Heart left ventricle (tissue), 16 donors: ENCODE results near the gene MEGF11. TPM values are rescaled to one million over a fixed set of nuclear protein-coding genes. Genes with fewer than 3 reads are reported as not detected.

ENCODE experiments used
- ATAC-seq, 4 donors: fragments of 200-7000 bp; cut with Tn5 transposase; one replicate each; pipeline ENCODE4 v1.9.1; 2020 to 2022; ENCODE audit warnings: moderate library complexity in 4 of 4, mild to moderate bottlenecking in 3 of 4, moderate number of reproducible peaks in 1 of 4
- DNase-seq, 5 donors: peaks; one replicate each; pipeline ENCODE4 v3.0.0-alpha.2; 2020
- H3K27ac ChIP-seq, 12 donors: fragments of 200-600 bp; sonication (generic) in 4 of 12; one replicate each; pipeline versions ENCODE4 v1.5.0 to v1.8.0; 2016 to 2022; ENCODE audit warnings: mild to moderate bottlenecking in 2 of 12
- H3K27me3 ChIP-seq, 9 donors: fragments of 200-600 bp; sonication (generic) in 2 of 9; one replicate each; pipeline versions ENCODE4 v1.5.1 to v1.8.0; 2016 to 2022; ENCODE audit warnings: mild to moderate bottlenecking in 3 of 9
- H3K36me3 ChIP-seq, 9 donors: fragments of 200-600 bp; sonication (generic) in 2 of 9; one replicate each; pipeline versions ENCODE4 v1.5.0 to v1.8.0; 2018 to 2022; ENCODE audit warnings: mild to moderate bottlenecking in 2 of 9
- H3K4me1 ChIP-seq, 12 donors: fragments of 200-600 bp; sonication (generic) in 4 of 12; one replicate each; pipeline versions ENCODE4 v1.5.0 to v1.8.0; 2016 to 2022; ENCODE audit warnings: mild to moderate bottlenecking in 3 of 12
- H3K4me3 ChIP-seq, 12 donors: fragments of 200-600 bp; sonication (generic) in 4 of 12; one replicate each; pipeline versions ENCODE4 v1.5.0 to v1.8.0; 2017 to 2022; ENCODE audit warnings: mild to moderate bottlenecking in 9 of 12, moderate library complexity in 4 of 12
- H3K9me3 ChIP-seq, 12 donors: fragments of 200-600 bp; sonication (generic) in 4 of 12; one replicate each; pipeline versions ENCODE4 v1.5.0 to v1.8.0; 2016 to 2022; ENCODE audit warnings: mild to moderate bottlenecking in 1 of 12
- POLR2A ChIP-seq, 2 donors: fragments of 450-650 bp; IDR thresholded peaks; one replicate each; pipeline ENCODE4 v1.6.1; 2017; ENCODE audit warnings: antibody characterized with exemption in 2 of 2, mild to moderate bottlenecking in 2 of 2, moderate library complexity in 2 of 2
- WGBS, 4 donors: extraction: QIAGEN DNeasy Blood & Tissue Kit in 2 of 4; methylation state at CpG; one replicate each; pipeline versions ENCODE4 v1.1.5 to v1.1.7; 2013 to 2018; 5-methylcytosine and 5-hydroxymethylcytosine counted together
- intact Hi-C, 10 donors: fragments of 100-400 bp; cut with DNase I; formaldehyde crosslinking; loops; one replicate each; pipeline versions ENCODE4 v1.11.1 to v1.14.2; 2022
- polyA plus RNA-seq, 2 donors: library from polyadenylated mRNA; stranded (reverse); fragments of 200-250 nt; gene quantifications; one replicate each; pipeline ENCODE4 v1.2.3, GENCODE V29; 2013
- total RNA-seq, 9 donors: library from RNA; depleted of rRNA in 2 of 9; stranded (reverse); fragments of >200 nt in 2 of 9; fragmentation: NEBNext Ultra II Directional in 3 of 9; extraction: Animal tissue kit (Norgen Biotek cat#: 25700) in 3 of 9; gene quantifications; one replicate each; pipeline versions ENCODE4 v1.1.0 to v1.2.4, GENCODE V29; 2016 to 2023
- TF ChIP-seq, protein P1 (sequence below), 12 donors: fragments of 200-600 bp; sonication (generic) in 4 of 12; IDR thresholded peaks; one replicate each; pipeline versions ENCODE4 v1.5.0 to v1.8.0; 2018 to 2022; ENCODE audit warnings: antibody characterized with exemption in 12 of 12, mild to moderate bottlenecking in 5 of 12
- donor health status: ischemic (EF 13 %, LVEDD 7.1; RV severe dilation, severe dysfunction).
- donor health status: healthy with polysubstance abuse.
- donor health status: DM: no; HTN: yes; CAD: no.
- donor health status: DM: no; HTN: no; CAD: no.
- donor health status: ischemic (EF 25% LVEDD 6.9; RV normal size, moderate dysfunction).
- donor health status: ischemic (EF 25% LVEDD 5.7; RV mildly dilated, moderate dysfunction).
- donor health status: healthy.
- donor health status: DM: yes; HTN: yes; CAD: no.
- donor health status: ischemic (EF 35%, LVEDD 5.7; RV mildly dilated, moderate dysfunction).
- donor health status: nonischemic (EF 11% LVEDD 7.7; RV severe dilation, severe dysfunction).
- donor health status: DM: yes; HTN: yes; CAD: no.
- donor health status: PGD.
- donor health status: ischemic (EF 29% LVEDD 5.4; RV normal size, mild dysfunction).
- donor health status: nonischemic (EF 23%, LVEDD 6.1; RV moderate dilation, normal function).

Gene MEGF11
- total and polyA plus RNA-seq, 11 donors = 0.07 TPM; not detected in 10

DNA sequence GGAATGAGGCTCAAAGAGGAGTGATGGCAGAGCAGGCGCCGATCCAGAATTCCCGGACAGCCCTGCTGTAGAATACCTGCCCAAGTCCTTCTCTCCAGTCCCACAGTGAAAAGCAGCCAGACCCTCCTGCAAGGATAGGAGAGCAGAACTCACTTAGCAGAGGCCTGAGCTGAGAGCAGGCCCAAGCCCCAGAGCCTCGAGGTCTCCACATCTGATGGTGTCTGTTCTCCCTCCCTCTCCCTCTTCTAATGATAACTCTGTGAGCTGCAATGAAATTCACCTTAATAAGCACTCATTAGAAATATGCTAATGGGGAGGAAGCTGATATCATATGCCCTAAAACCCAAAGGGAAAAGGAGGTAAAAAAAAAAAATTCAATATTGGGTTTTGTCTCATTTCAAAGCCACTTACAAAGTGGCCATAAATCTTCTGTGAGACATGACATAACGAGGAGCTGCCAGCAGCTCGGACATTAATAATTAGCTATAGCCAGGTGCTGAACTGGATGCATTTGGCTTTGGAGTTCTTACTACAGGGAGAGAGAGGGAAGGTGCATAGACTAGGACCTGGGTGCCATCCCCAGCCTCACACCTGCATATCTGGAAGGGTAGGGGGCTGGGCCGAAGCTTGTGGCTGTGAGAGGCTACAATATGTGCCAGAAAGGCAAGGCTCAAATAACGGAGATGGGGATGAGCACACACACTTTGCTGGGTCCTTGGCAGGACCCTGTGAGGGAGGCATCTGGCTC, 108.4 kb downstream of the MEGF11 start:
- no peaks in the 10 kb centered on the region for H3K4me1 ChIP-seq
- TF ChIP-seq, protein P1, sequence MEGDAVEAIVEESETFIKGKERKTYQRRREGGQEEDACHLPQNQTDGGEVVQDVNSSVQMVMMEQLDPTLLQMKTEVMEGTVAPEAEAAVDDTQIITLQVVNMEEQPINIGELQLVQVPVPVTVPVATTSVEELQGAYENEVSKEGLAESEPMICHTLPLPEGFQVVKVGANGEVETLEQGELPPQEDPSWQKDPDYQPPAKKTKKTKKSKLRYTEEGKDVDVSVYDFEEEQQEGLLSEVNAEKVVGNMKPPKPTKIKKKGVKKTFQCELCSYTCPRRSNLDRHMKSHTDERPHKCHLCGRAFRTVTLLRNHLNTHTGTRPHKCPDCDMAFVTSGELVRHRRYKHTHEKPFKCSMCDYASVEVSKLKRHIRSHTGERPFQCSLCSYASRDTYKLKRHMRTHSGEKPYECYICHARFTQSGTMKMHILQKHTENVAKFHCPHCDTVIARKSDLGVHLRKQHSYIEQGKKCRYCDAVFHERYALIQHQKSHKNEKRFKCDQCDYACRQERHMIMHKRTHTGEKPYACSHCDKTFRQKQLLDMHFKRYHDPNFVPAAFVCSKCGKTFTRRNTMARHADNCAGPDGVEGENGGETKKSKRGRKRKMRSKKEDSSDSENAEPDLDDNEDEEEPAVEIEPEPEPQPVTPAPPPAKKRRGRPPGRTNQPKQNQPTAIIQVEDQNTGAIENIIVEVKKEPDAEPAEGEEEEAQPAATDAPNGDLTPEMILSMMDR (IDR thresholded peaks at IDR 0.05) = no peak
- TF ChIP-seq POLR2A (IDR thresholded peaks at IDR 0.05) = no peak
- H3K9me3 ChIP-seq = no peaks in the 10 kb centered on the region
- ATAC-seq (no peak), DNase-seq (no peak)
- H3K4me3 ChIP-seq = no peak overlapping the region
- WGBS, 4 donors = 79 to 86% (median 80%) methylated on average over 8 of the region's 8 CpGs
- H3K27me3 ChIP-seq = peaks cover 0 to 13% (median 0%) of the 10 kb centered on the region in 9 donors
- intact Hi-C loops = loop anchor here in 1 of 10 donors (10.0 kb wide), 1 partner anchor 160 kb away; no protein-coding TSS in a partner anchor
- no peak overlapping the region for H3K27ac ChIP-seq
- no peaks in the 10 kb centered on the region for H3K36me3 ChIP-seq

DNA sequence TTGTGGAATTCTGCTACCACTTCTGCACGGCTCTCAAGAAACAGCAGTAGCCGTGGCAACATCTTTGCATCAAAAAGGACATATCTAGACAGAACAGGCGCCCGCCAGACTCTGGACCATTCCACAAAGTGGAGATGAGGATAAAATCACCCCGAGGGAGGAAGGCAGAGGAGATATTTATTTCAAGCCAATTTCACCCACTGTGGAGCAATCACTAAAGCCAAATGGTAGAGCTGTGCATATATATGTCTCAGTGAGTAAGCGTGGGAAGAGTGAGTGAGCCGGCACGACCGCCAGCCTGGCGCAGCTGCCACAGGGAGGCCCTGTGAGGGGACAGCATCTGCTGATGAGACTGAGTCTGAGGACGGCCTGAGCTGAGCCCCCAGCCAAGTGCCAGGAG, 111.3 kb downstream of the MEGF11 start:
- Histone ChIP-seq H3K9me3 (no peaks in the 10 kb centered on the region), H3K27me3 (peaks cover 0 to 11% (median 0%) of the 10 kb centered on the region in 9 donors), H3K27ac (no peak overlapping the region), H3K4me1 (peaks cover 0 to 16% (median 9%) of the 10 kb centered on the region in 12 donors), H3K36me3 (no peaks in the 10 kb centered on the region), H3K4me3 (no peak overlapping the region)
- DNase-seq (no peak), ATAC-seq (no peak)
- TF ChIP-seq, protein P1 (IDR thresholded peaks at IDR 0.05) = no peak
- TF ChIP-seq POLR2A (IDR thresholded peaks at IDR 0.05) = no peak
- intact Hi-C loops = loop anchor here in 1 of 10 donors (10.0 kb wide), 1 partner anchor 157 kb away; no protein-coding TSS in a partner anchor
- 81 to 92% (median 90%) methylated on average over 11 of the region's 11 CpGs for WGBS, 4 donors

DNA sequence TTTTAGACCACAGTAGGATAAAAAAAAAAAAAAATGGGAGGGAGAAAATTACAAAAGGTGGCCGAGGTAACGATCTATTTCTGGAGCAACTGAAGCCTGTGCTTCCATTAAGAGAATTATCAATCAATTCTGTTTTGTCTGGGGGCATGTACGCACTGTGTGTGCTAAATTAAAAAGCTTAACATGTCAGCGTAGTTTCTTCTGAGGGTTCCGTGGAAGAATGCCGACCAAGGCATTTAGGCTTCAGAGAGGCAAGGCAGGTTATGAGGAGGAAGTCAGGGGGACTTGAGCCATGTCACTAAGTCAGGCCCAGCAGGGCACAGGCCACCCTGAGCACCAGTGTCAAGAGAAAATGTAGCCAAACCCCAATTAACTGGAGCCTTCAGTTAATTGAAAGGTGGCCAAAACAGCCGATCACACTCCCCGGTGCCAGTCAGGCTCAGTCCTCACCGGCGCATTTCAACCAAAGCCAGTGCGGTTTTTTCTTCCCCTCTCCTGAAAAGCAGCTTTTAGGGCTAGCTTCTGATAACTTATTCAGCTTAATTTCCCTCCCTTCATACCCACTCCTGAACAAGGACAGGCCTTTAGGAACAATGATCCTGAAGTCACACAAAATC, 113.9 kb downstream of the MEGF11 start:
- no peak overlapping the region for H3K4me3 ChIP-seq
- H3K27me3 ChIP-seq = peaks cover 0 to 7% (median 0%) of the 10 kb centered on the region in 9 donors
- TF ChIP-seq, protein P1 (IDR thresholded peaks at IDR 0.05) = no peak
- TF ChIP-seq POLR2A (IDR thresholded peaks at IDR 0.05) = no peak
- intact Hi-C loops = loop anchor here in 1 of 10 donors (10.0 kb wide), 1 partner anchor 155 kb away; no protein-coding TSS in a partner anchor
- DNase-seq (no peak), ATAC-seq (no peak)
- H3K4me1 ChIP-seq = peaks cover 0 to 16% (median 9%) of the 10 kb centered on the region in 12 donors
- WGBS, 4 donors = 81 to 93% (median 86%) methylated on average over 11 of the region's 11 CpGs
- H3K27ac ChIP-seq = no peak overlapping the region
- H3K36me3 ChIP-seq = no peaks in the 10 kb centered on the region
- H3K9me3 ChIP-seq = no peaks in the 10 kb centered on the region

DNA sequence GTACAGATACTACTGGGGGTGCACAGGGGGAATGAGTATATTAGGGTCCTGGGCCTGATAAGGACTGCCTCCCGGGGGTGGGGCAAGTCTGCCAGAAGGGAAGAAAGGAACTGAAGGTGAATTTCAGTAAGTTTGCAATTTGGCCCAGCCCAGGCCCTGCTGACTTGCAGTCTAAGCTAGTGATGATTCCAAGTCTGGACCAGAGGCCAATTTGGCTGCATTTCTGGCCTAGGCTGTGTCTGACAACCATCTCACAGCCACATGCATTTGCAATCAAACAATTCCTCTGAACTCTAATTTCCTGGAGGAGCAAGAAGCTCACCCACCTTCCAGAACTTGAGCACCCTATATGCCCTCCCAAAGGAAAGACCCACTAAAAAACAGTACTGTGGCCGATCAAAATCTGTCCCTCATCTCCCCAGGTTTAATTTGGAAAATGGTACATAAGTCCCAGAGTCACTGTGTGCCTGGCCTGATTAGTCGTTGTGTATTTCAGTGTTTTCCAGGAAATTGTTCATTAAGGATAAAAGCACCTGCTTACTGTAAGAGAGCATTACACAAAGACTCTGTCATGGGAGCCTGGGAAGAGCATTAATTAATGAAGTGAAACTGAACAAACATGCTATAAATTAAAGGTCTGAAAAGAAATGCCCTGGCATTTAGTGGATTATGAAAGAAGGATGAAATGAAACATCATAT, 114.5 kb downstream of the MEGF11 start:
- 64 to 69% (median 65%) methylated on average over 3 of the region's 3 CpGs for WGBS, 4 donors
- Histone ChIP-seq H3K4me3 (no peak overlapping the region), H3K27ac (no peak overlapping the region), H3K36me3 (no peaks in the 10 kb centered on the region), H3K9me3 (no peaks in the 10 kb centered on the region), H3K4me1 (peaks cover 0 to 16% (median 9%) of the 10 kb centered on the region in 12 donors), H3K27me3 (peaks cover 0 to under 1% (median 0%) of the 10 kb centered on the region in 9 donors)
- ATAC-seq (no peak), DNase-seq (no peak)
- TF ChIP-seq, protein P1 (IDR thresholded peaks at IDR 0.05) = no peak
- no peak for TF ChIP-seq POLR2A (IDR thresholded peaks at IDR 0.05)
- intact Hi-C loops = no loop called here
